HFFc6 (cell line): ENCODE measurements around the gene LIN37. TPM values are rescaled to one million over a fixed set of nuclear protein-coding genes. Genes with fewer than 3 reads are reported as not detected.

Experiments used
- DNase-seq: peaks from one replicate; pipeline ENCODE4 v3.0.0-alpha.2; 2018
- H3K27ac Mint-ChIP-seq: 2 replicates; pipeline ENCODE4 v1.8.0; 2020; ENCODE audit warnings: mild to moderate bottlenecking, mixed read lengths
- H3K27me3 Mint-ChIP-seq: 2 replicates; pipeline ENCODE4 v1.8.0; 2021; ENCODE audit warnings: mild to moderate bottlenecking, moderate library complexity, mixed read lengths; ENCODE audit not compliant: insufficient read depth
- H3K36me3 Mint-ChIP-seq: 2 replicates; pipeline ENCODE4 v1.8.0; 2021; ENCODE audit warnings: low read depth, mixed read lengths
- H3K4me1 Mint-ChIP-seq: 2 replicates; pipeline ENCODE4 v1.8.0; 2020; ENCODE audit warnings: low read depth, mixed read lengths
- H3K4me3 Mint-ChIP-seq: 2 replicates; pipeline ENCODE4 v1.8.0; 2020; ENCODE audit warnings: mild to moderate bottlenecking, moderate library complexity, mixed read lengths
- H3K9me3 Mint-ChIP-seq: 2 replicates; pipeline ENCODE4 v1.8.0; 2020; ENCODE audit warnings: mild to moderate bottlenecking, mixed read lengths
- total RNA-seq, 6 experiments: library from RNA; stranded (reverse); fragmentation: NEBNext Ultra II Directional; extraction: Animal tissue kit (Norgen Biotek cat#: 25700); gene quantifications; 2 replicates in 1 of 6; 3 replicates in 5 of 6; pipeline ENCODE4 v1.2.3, GENCODE V29; 2021
- TF ChIP-seq, protein P1 (sequence below): fragments of 200-600 bp; sonication (generic); IDR thresholded peaks from 2 replicates; pipeline ENCODE4 v1.5.0; 2021; ENCODE audit warnings: antibody characterized with exemption, mild to moderate bottlenecking

The LIN37 gene
- total RNA-seq, 6 experiments from 2014 or later: 6.0 to 9.9 (median 8.7) TPM

DNA sequence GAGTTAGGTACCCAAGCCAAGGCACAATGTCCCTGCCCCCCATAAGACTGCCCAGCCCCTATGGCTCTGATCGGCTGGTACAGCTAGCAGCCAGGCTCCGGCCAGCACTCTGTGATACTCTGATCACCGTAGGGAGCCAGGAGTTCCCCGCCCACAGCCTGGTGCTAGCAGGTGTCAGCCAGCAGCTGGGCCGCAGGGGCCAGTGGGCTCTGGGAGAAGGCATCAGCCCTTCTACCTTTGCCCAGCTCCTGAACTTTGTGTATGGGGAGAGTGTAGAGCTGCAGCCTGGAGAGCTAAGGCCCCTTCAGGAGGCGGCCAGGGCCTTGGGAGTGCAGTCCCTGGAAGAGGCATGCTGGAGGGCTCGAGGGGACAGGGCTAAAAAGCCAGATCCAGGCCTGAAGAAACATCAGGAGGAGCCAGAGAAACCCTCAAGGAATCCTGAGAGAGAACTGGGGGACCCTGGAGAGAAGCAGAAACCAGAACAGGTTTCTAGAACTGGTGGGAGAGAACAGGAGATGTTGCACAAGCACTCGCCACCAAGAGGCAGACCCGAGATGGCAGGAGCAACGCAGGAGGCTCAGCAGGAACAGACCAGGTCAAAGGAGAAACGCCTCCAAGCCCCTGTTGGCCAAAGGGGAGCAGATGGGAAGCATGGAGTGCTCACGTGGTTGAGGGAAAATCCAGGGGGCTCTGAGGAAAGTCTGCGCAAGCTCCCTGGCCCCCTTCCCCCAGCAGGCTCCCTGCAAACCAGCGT lies 33.6 kb upstream of the LIN37 start:
- peaks cover 4% of the 10 kb centered on the region; the same call in 1 of the 2 replicates for H3K36me3 Mint-ChIP-seq
- H3K4me3 Mint-ChIP-seq: peak overlapping the region; percentile 19; the same call in 1 of the 2 replicates
- no peak overlapping the region for H3K27ac Mint-ChIP-seq
- DNase-seq: no peak
- no peaks in the 10 kb centered on the region for H3K9me3 Mint-ChIP-seq
- TF ChIP-seq, protein P1, sequence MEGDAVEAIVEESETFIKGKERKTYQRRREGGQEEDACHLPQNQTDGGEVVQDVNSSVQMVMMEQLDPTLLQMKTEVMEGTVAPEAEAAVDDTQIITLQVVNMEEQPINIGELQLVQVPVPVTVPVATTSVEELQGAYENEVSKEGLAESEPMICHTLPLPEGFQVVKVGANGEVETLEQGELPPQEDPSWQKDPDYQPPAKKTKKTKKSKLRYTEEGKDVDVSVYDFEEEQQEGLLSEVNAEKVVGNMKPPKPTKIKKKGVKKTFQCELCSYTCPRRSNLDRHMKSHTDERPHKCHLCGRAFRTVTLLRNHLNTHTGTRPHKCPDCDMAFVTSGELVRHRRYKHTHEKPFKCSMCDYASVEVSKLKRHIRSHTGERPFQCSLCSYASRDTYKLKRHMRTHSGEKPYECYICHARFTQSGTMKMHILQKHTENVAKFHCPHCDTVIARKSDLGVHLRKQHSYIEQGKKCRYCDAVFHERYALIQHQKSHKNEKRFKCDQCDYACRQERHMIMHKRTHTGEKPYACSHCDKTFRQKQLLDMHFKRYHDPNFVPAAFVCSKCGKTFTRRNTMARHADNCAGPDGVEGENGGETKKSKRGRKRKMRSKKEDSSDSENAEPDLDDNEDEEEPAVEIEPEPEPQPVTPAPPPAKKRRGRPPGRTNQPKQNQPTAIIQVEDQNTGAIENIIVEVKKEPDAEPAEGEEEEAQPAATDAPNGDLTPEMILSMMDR: no peak
- H3K4me1 Mint-ChIP-seq: peaks cover 22% of the 10 kb centered on the region
- peaks cover 6% of the 10 kb centered on the region; the same call in 1 of the 2 replicates for H3K27me3 Mint-ChIP-seq

DNA sequence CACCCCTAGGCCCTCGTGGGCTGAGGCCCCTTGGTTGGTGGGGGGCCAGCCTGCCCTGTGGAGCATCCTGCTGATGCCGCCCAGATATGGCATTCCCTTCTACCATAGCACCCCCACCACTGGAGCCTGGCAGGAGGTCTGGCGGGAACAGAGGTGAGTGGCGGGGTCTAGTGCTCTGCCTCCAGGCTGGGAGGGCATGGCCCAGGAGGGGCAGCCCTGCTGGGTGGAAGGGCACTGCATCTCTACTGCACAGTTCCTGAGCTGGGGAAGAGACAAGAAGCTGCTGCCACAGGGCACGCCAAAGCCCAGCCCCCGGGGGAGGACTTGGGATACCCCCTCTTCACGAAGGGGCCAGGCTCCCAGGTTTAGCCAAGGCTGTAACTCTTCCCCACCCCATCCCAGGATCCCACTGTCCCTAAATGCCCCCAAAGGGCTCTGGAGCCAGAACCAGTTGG lies 33.0 kb upstream of the LIN37 start:
- Mint-ChIP-seq H3K27ac (no peak overlapping the region), H3K9me3 (no peaks in the 10 kb centered on the region), H3K4me3 (no peak overlapping the region), H3K27me3 (peaks cover 6% of the 10 kb centered on the region; the same call in 1 of the 2 replicates), H3K36me3 (peaks cover 8% of the 10 kb centered on the region; the same call in 1 of the 2 replicates), H3K4me1 (peaks cover 22% of the 10 kb centered on the region)
- no peak for DNase-seq
- TF ChIP-seq, protein P1: no peak

DNA sequence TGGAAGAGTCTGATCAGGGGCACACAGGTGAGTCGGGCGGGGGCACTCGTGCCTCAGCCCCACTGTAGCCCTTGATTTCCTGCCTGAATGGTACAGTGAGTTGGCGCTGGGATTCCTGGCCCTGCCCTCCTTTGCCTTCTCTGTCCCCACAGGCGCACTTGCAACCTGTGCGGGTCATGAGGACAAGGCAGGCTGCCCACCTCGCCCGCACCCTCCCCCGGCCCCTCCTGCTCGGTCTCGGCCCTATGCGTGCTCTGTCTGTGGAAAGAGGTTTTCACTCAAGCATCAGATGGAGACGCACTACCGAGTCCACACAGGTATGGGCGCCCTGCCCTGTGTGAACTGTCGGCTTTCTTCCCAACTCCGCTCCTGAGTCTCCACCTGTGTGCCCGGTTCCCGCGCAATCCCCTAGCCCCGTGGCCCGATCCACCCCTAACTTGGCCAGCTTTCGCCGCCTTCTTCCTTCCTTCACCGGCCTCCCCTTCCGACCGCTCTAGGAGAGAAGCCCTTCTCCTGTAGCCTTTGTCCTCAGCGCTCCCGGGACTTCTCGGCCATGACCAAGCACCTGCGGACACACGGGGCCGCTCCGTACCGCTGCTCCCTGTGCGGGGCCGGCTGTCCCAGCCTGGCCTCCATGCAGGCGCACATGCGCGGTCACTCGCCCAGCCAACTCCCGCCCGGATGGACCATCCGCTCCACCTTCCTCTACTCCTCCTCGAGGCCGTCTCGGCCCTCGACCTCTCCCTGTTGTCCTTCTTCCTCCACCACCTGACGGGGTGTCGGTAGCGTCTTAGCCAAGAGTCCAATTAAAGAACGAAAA lies 32.2 kb upstream of the LIN37 start:
- Mint-ChIP-seq H3K36me3 (peaks cover 8% of the 10 kb centered on the region; the same call in 1 of the 2 replicates), H3K27me3 (peaks cover 6% of the 10 kb centered on the region; the same call in 1 of the 2 replicates), H3K4me1 (peaks cover 22% of the 10 kb centered on the region), H3K9me3 (no peaks in the 10 kb centered on the region), H3K27ac (peak overlapping the region; percentile 92), H3K4me3 (peak overlapping the region; percentile 91)
- TF ChIP-seq, protein P1: no peak
- peak; percentile 28 for DNase-seq

DNA sequence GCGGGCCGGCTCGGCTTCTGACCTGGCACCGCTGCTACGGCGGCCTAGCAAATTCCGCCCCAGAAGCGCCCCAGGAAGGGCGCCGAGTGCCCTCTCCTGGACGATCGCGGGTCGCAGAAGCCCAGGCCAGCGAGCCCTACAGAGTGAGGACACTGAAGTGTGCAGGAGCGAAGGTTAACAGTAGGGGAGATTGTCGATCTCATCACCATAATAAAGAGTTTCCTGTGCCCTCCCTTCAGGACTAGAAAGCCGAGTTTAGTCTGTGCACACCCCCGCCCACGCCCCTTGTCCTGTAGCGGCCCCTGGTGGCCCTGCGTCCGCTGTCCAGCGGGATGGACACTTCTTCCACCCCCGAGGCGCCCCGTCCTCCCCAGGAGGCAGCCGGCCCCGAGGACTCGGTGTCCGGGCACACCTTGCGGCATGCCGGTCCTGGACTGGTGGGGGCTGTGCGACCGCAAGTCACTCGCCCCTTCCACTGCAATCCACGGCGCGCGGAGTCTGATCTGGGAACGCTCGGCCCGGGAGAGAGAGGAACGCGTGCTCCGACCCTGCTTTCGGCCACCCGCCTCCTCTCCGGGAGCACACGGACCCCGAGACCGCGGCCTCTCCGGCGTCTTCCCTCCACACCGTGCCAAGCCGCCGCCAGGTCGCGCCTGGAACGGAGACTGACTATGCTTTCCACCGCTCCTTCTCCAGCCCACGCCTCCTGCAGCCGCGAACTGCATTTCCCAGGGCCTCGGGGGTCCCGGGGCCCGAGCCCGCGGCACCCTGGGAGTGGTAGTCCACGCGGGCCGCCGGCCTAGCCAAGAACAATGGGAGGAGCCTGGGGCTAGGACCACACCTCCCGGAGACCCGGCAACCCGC lies 31.3 kb upstream of the LIN37 start:
- H3K36me3 Mint-ChIP-seq: peaks cover 8% of the 10 kb centered on the region; the same call in 1 of the 2 replicates
- peak; percentile 76 for DNase-seq
- H3K4me1 Mint-ChIP-seq: peaks cover 22% of the 10 kb centered on the region
- H3K9me3 Mint-ChIP-seq: no peaks in the 10 kb centered on the region
- peaks cover 6% of the 10 kb centered on the region; the same call in 1 of the 2 replicates for H3K27me3 Mint-ChIP-seq
- TF ChIP-seq, protein P1: peak; percentile 94
- H3K4me3 Mint-ChIP-seq: peak overlapping the region; percentile 91
- H3K27ac Mint-ChIP-seq: peak overlapping the region; percentile 92
